AML-193 (cell line): ENCODE results near the gene ZNF808.
A peak's percentile ranks its signal among the peaks of the same experiment; 100 is the strongest.
"Not testable (repeated sequence)": the region's sequence is repeated elsewhere in the genome, so short reads cannot be mapped to it uniquely, and the experiment has no call there.

Experiments used
- DNase-seq, 2 experiments: peaks; one replicate each; lab custom pipeline; 2025; lab: John Stamatoyannopoulos, UW

Gene ZNF808

DNA sequence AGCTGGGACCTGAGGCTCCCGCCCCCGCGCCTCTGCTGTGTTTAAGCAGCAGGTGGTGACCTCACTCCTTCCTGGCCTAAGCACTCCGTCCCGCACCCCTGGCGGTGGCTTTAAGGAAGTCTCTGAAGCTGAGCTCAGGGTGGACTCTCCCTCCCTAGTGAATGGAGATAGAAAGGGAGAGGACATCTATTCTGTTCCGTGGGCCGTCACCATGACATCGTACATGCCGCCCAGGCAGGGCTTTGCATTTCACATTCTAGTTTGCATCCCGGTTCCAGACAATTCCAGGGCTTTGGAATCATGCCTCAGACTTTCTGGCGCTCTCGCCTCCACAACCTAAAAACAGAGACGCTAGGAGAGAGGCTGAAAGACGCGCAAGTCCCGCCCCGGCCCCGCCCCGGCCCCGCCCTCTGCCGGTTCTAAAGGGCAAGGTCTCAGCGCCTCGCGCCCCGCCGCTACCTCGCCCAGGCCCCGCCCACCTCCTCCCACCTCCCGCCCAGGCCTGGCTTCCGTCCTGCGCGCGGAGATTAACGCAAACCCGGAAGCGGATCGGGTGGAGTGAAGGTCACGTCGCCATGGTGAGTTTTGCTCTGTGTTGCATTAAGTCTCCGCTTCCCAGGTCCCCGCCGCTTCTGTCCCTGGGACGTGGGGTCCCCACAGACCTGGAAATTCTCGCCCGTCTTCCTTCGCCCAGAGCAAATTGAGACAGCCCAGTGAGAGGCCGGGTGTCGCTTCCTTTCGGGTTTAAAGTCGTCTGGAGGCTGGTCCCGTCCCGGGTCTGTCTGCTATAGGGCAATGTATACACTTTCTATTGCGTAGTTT is at the start of gene ZNF808:
TSS of gene ZNF808 (plus strand) at position 535 of the 822 bp plus-strand sequence. CDS start 15,617 bp downstream, outside the sequence.
- DNase-seq: peak; percentile 93

DNA sequence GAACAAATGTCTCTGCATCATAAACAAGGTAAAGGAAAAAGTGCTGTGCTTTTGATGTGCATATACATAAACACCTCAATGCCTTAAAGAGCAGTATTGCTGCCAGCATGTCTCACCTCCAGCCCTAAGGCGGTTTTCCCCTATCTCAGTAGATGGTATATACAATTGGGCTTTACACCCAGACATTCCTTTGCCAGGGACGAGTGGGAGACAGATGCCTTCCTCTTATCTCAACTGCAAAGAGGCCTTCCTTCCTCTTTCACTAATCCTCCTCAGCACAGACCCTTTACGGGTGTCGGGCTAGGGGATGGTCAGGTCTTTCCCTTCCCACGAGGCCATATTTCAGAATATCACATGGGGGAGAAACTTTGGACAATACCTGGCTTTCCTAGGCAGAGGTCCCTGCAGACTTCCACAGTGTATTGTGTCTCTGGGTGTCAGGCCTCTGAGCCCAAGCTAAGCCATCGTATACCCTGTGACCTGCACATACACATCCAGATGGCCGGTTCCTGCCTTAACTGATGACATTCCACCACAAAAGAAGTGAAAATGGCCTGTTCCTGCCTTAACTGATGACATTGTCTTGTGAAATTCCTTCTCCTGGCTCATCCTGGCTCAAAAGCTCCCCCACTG is 43.2 kb upstream of the ZNF808 start:
- DNase-seq: not testable (repeated sequence)

DNA sequence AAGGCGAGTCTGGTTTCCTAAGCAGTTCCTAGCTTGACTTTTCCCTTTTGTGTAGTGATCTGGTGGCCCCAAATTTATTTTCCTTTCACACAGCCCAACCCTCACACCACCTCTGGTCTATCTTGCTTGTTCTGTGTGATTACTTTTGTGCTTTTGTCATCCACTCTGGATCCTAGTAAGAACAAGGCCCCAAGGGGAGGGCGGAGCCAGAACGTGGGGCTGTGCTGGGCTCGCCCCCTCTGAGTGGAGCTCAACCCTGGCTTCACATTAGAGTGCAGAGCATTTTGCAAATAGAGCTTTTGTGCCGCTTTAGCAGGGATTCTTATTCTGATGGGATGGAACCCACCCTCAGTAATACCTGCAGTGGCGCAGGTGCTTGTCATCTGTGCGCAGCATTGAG is 42.4 kb upstream of the ZNF808 start:
- not testable (repeated sequence) for DNase-seq

DNA sequence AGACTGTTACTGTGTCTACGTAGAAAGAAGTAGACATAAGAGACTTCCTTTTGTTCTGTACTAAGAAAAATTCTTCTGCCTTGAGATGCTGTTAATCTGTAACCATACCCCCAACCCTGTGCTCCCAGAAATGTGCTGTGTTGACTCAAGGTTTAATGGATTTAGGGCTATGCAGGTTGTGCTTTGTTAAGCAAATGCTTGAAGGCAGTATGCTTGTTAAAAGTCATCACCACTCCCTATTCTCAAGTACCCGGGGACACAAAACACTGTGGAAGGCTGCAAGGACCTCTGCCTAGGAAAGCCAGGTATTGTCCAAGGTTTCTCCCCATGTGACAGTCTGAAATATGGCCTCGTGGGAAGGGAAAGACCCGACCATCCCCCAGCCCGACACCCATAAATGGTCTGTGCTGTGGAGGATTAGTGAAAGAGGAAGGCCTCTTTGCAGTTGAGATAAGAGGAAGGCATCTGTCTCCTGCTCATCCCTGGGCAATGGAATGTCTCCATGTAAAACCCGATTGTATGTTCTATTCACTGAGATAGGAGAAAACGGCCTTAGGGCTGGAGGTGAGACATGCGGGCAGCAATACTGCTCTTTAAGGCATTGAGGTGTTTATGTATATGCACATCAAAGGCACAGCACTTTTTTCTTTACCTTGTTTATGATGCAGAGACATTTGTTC is 41.8 kb upstream of the ZNF808 start:
- DNase-seq: not testable (repeated sequence)

DNA sequence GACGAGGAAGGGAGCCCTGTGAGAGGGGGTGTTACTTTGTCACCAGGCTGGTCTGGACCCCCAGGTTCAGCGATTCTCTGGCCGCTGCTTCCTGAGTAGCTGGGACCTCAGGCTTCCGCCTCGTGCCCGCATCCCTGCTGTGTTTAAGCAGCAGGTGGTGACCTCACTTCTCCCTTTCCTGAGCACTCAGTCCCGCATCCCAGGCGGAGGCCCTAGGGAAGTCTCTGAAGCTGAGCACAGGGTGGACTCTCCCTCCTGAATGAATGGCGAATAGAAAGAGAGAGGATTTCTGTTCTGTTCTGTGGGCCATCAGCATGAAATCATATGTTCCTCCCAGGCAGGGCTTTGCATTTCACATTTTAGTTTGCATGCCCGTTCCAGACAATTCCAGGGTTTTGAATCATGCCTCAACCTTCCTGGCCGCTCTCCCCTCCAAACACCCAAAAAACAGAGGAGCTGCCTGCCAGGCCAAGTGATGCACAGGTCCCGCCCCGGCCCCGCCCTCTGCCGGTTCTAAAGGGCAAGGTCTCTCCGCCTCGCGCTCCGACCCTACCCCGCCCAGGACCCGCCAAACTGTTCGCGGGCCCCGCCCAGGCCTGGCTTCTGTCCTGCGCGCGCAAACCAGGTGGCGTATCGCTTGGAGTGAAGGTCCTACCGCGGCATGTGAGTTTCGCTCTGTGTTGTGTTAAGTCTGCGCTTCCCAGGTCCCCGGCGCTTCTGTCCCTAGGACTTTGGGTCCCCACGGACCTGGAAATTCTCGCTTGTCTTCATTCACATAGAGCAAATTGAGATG is 35.1 kb upstream of the ZNF808 start:
- peak; percentile 35 to 65 for DNase-seq

DNA sequence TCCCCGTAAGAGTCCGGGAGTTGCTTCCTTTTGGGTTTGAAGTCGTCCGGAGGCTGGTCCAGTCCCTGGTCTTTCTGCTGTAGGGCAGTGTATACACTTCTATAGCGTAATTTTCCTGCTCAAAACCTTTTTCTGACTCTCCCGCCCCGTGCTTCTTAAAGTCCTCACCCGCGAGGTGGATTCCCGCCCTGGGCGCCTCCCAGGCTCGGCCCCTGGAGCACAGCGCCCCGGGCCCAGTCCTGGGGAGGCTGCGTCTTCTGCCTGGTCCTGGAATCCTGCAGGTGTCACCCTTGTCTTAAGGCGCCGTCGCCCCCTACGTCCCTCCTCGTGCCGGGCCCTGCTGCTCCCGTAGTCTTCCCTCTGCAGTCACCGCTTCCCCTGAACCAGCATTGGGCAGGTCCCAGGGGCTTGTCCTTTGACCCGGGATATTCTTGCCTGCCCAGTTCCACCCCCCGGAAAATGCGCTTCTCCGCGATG is 34.4 kb upstream of the ZNF808 start:
- peak; percentile 16 to 45 for DNase-seq

DNA sequence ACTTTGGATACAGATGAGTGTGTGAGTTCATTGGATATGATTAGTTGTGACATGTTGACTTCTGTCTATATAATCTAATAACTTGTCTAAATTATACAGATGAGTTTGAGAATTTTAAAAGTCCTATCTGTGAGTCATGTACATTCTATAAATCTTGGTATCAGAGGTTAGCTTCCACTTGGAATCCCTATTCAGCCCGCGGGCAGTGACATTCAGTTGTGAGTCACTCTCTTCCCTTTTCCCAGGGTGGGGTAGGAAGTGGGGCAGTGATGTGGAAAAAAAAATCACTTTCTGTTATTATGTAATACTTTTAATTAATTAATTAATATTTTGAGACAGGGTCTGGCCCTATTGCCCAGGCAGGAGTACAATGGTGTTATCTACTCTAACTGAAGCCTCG is 33.0 kb upstream of the ZNF808 start:
- no peak for DNase-seq

DNA sequence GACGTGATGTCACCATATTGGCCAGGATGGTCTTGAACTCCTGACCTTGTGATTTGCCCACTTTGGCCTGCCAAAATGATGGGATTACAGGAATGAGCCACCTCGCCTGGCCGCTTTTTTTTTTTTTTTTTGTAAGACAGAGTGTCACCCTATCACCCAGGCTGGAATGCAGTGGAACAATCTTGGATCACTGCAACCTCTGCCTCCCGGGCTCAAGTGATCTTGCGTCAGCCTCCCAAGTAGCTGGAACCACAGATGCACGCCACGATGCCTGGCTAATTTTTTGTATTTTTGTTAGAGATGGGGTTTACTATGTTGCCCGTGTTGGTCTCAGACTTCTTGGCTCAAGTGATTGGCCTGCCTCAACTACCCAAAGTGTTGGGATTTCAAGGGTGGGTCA is 28.9 kb upstream of the ZNF808 start:
- no peak for DNase-seq

DNA sequence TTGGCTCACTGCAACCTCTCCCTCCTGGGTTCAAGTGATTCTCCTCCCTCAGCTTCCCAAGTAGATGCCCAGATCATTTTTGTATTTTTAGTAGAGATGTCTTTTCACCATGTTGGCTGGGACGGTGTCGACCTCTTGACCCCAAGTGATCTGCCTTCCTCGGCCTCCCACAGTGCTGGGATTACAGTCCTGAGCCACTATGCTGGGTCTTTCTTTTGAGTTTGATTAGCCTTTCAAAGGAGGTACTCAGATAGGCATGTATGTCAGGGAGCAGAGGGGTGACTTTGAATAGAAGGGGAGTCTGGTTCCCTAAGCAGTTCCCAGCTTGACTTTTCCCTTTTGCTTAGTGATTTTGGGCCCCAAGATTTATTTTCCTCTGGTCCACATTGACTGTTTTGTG is 27.0 kb upstream of the ZNF808 start:
- not testable (repeated sequence) for DNase-seq

DNA sequence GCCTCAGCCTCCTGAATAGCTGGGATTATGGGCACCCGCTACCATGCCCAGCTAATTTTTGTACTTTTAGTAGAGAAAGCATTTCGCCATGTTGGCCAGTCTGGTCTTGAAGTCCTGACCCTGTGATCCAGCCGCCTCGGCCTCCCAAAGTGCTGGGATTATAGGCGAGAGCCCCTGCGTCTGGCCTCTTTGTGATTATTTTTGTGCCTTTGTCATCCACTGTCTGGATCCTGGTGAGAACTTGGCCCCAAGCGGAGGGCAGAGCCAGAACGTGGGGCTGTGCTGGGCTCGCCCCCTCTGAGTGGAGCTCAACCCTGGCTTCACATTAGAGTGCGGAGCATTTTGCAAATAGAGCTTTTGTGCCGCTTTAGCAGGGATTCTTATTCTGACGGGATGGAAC is 26.5 kb upstream of the ZNF808 start:
- not testable (repeated sequence) for DNase-seq

DNA sequence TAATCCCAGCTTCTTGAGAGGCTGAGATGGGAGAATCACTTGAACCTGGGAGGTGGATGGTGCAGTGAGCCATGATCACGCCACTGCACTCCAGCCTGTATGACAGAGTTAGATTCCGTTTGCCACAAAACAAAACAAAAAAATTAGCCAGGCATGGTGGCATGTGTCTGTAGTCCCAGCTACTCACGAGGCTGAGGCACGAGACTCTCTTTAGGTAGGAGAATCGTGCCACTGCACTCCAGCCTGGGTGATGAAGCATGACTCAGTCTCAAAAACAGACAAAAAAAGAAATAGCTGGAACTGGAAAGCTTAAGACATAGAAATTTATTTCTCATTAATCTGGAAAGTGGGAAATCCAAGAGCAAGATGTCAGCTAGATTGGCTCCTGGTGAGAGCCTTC is 20.2 kb upstream of the ZNF808 start:
- DNase-seq: no peak

DNA sequence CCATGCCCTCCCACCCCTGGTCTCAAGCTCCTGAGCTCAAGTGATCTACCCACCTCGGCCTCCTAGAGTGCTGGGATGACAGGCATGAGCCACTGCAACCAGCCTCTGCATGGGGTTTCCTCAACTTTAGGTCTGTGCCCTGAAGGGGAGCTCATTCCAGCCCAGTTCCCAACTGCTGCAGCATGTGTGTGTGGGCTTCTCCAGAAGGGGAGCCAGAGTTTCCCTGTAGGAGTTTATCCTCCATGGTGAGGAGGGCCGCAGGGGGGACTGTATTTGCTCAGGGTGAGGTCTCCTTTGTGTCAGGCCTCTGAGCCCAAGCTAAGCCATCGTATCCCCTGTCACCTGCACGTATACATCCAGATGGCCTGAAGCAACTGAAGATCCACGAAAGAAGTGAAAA is 11.3 kb upstream of the ZNF808 start:
- DNase-seq: no peak

DNA sequence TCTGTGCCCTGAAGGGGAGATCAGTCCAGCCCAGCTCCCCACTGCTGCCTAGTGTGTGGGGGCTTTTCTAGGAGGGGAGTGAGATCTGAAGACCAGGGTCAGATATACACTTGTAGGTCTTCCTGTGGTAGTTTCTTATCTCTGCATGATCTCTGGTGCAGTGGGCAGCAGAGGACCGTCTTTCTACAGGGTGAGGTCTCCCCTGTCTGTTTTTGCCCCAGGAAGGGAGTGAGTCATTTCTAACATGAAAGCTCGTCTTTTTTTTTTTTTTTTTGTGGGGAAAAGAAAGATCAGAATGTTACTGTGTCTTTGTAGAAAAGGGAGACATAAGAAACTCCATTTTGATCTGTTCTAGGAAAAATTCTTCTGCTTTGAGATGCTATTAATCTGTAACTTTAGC is 8.8 kb upstream of the ZNF808 start:
- no peak for DNase-seq

DNA sequence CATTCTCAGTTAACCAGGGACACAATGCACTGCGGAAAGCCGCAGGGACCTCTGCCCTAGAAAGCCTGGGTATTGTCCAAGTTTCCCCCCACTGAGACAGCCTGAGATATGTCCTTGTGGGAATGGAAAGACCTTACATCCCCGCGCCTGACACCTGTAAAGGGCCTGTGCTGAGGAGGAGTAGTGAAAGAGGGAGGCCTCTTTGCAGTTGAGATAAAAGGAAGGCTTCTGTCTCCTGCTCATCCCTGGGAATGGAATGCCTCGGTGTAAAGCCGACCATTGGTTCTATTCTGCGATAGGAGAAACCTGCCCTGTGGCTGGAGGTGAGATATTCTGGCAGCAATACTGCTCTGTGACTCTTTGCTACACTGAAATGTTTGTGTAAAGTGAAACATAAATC is 8.3 kb upstream of the ZNF808 start:
- DNase-seq: not testable (repeated sequence)

DNA sequence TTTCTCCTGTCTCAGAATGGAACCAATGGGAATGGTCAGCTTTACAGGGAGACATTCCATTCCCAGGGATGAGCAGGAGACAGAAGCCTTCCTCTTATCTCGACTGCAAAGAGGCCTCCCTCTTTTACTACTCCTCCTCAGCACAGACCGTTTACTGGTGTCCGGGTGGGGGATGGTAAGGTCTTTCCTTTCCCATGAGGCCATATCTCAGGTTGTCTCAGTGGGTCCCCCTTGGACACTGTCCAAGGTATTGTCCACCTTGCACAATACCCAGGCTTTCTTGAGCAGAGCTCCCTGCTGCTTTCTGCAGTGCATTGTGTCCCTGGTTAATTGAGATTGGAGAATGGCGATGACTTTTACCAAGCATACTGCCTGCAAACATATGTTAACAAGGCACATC is 7.5 kb upstream of the ZNF808 start:
- DNase-seq: no peak

DNA sequence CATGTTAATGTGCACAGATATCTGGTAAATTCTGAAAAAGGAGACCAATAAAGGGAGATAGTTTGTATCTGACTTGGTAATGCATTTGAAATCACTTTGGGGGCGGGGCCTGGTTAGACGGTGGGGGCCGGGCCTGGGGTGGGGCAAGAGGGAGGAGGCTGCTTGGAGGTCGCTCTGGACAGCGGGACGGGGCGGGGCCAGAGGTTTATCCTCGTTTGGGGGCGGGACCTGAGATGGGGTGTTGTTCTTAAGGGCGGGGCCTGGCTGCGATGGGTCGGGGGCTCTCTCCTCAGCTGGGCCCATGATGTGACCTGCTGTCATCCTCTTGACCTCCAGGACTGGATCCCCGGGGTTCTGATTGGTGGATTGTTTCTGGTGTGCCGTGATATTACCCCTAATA is 4.9 kb upstream of the ZNF808 start:
- DNase-seq: no peak

DNA sequence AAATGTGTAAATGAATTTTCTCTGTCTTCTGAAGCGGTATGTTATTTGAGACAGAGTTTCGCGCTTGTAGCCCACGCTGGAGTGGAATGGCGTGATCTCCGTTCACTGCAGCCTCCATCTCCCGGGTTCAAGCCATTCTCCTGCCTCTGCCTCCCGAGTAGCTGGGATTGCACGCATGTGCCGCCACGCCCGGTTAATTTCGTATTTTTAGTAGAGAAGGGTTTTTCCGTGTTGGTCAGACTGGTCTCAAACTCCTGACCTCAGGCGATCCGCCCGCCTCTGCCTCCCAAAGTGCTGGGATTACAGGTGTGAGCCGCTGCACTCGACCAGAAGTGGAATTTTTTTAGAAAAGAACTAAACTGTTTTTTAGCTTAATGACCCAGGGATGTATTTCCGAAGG is 3.4 kb upstream of the ZNF808 start:
- no peak for DNase-seq

DNA sequence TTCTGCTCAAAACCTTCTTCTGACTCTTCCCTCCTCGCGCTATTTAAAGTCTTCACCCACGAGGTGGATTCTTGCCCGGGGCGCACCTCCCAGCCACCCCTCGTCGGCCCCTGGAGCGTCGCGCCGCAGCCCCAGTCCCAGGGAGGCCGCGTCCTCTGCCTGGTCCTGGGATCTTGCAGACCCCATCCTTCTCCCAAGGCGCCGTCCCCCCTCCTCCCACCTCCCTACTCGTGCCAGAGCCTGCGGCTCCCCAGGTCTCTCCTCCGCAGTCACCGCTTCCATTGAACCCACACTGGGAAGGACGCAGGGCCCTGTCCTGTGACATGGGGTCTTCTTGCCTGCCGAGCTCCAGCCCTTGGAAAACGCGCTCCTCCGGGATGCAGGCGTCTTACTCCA is 486 bp downstream of the ZNF808 start:
- no peak for DNase-seq

DNA sequence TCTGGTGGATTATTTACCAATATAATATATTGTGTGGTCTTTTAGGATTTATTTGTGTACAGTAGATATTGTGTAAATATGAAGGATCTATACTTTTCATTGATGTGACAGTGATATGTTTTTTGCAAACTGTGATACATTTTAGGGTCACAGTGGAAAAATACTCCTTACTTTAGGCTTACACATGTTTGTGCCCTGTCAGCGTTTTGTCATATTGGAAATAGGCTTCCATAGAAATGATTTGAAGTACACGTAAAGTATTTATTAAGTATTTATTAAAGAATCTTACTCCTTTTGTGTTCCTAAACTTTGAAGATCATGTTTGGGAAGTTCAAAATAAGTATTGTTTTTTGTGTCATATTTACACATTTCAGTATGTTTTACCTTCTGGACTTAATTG is 5.0 kb downstream of the ZNF808 start:
- no peak for DNase-seq

DNA sequence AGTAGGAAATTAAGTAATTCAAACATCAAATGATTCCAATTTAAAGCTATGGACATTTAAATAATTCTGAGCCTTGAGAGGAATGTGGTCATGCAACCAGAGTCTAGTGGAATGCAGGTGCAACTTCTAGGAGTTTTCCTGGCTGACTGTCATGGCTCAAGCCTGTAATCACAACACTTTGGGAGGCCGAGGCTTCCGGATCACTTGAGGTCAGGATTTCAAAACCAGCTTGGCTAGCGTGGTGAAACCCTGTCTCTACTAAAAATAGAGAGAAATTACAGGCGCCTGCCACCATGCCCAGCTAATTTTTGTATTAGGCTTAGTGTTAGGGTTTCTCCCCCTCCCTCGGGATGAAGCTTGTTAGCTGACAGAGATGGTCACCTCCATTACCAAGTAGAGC is 6.4 kb downstream of the ZNF808 start:
- peak; percentile 63 to 68 for DNase-seq

DNA sequence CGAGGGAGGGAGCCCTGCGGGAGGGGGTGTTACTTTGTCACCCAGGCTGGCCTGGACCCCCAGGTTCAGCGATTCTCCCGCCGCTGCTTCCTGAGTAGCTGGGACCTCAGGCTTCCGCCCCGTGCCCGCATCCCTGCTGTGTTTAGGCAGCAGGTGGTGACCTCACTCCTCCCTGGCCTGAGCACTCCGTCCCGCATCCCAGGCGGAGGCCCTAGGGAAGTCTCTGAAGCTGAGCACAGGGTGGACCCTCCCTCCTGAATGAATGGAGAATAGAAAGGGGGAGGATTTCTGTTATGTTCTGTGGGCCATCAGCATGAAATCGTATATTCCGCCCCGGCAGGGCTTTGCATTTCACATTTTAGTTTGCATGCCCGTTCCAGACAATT is 7.9 kb downstream of the ZNF808 start:
- DNase-seq: not testable (repeated sequence)
